NCI-H2081 (cell line): Measurements from ENCODE around the gene GSTO2.

Experiments used
- DNase-seq, 2 experiments: peaks; one replicate each; lab custom pipeline; 2025; lab: John Stamatoyannopoulos, UW

The GSTO2 gene

DNA sequence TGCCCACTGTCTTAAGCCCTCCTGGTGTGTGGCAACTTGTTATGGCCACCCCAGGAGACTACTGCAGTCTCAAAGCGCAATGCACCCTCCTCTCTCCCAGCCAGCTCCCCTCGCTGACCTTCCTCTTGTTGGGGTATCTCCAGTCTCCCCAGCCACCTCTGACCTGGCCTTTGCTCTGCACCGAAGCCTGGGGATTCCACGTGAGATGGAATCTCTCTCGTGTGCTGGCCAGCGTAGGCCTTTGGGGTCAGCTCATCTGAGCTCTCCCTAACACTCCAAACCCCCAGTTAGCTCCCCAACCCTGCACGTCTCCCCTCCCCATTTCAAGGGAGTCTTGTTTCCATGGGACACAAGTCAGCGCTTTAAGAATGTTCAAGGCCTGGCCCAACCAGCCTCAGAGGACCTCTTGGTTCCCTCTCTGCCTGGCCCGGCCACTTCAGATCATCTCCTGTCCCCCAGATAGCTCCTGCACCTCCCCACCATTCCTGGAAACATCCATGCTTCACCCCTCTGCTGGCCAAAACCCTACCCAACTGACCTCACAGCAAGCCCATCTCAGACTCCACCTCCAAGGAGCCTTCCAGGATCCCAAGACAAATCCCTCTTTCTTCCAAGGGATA lies 58.1 kb downstream of the GSTO2 start:
- no peak for DNase-seq

DNA sequence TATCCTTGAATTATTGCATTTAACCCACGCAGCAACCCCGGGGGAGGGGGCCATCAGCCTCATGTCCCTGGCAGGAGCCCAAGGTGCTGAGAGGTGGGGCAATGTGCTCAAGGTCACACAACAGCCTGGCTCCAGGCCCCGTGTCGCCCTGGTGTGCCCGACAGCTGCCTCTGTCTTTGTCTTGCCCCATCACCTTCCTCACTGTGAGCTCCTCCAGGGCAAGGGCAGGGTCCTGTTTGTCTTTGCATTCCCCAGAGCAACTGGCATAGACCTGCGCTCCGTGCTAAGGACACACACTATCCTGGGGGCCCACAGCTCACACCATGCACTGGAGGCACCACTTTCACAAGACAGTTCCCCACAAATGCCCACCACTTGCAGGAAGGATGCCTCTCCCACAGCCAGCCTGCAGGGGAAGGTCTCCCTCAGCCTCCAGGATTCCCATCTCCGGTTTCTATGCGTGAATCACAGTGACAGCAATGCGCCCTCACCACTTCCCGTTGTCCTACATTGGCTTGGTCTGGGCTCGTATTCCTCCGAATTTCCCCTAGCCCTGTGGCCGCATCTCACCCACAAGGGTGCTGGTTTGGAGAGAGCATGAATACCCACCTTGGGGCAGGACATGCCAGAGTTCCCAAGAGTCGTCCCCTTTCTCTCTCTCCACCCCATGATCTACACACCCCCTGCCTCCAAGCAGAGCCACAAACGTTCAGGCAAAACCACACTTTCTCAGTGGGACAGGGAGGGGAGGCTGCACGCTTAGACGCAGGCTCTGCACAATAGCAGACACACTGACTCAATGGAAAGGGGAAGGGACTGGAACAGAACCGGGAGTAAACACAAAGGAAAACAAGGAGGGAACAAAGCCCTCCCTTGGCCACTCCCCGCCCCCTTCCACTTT lies 59.0 kb downstream of the GSTO2 start:
- peak; percentile 42 to 49 for DNase-seq

DNA sequence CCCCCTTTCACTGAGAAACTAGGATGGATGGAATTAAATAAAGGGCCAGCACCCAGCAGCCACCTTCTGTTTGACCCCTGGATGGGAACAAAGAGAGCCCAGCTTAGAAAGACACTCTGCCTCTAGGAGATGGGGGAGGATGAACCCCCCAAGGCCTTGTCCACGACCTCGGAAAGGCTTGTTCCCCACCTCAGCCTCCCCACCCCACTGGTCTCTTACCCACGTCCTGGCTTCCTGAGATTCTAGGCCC lies 59.6 kb downstream of the GSTO2 start:
- no peak for DNase-seq

DNA sequence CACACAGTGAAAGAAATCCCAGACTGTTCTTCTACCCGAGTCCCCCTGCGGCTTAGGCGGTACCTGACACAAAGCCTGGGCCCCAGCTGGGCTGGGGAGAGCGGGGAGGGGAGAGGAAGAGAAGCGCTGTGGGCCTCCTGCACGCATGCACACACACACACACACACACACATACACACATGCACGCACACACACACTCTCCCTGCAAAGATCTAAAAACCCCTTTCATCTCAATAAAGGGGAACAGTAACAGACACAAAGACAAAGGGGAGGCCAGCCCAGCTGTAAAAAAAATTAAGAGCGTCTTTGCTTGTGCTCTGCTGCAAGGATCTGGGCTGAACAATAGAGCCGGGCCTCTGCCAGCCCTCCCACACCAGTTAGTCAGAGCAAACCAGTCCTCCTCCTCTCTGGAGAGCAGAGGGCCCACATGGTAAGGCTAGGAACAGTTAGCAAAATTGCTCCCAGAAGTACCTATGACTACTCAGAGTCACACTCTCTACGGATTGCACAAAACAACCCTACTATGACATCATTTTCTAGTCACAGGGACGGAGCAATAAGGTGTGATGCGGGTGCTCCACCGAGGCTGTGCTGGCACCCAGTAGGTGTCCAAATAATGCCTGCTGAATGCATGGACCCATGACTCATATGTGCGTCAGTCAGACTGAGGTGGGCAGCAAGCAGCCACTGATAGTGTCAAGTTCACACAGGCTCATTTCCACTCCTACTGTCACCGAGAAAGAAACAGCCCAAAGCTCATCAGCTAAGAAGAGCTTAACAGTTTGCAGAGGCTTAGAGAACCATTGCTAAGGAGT lies 60.1 kb downstream of the GSTO2 start:
- peak; percentile 62 to 79 for DNase-seq

DNA sequence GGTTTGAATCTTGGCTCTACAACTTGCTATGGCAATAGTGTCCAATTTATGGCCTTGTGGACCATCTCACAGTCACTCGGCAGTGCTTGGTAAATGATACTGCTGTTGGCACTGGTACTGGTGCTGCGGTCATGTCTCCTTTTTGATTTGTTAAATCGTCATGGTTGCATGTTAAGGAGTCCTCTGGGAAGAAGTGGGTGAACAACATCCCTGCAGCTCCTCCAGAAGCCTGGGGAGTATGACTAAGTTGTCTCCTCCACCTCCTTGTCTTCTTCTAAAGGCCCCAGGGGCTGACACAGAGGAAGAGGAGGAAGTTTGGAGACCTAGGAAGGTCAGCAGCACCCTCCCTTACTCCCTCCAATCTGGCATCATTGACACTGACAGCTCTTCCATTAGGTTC lies 60.8 kb downstream of the GSTO2 start:
- no peak for DNase-seq

DNA sequence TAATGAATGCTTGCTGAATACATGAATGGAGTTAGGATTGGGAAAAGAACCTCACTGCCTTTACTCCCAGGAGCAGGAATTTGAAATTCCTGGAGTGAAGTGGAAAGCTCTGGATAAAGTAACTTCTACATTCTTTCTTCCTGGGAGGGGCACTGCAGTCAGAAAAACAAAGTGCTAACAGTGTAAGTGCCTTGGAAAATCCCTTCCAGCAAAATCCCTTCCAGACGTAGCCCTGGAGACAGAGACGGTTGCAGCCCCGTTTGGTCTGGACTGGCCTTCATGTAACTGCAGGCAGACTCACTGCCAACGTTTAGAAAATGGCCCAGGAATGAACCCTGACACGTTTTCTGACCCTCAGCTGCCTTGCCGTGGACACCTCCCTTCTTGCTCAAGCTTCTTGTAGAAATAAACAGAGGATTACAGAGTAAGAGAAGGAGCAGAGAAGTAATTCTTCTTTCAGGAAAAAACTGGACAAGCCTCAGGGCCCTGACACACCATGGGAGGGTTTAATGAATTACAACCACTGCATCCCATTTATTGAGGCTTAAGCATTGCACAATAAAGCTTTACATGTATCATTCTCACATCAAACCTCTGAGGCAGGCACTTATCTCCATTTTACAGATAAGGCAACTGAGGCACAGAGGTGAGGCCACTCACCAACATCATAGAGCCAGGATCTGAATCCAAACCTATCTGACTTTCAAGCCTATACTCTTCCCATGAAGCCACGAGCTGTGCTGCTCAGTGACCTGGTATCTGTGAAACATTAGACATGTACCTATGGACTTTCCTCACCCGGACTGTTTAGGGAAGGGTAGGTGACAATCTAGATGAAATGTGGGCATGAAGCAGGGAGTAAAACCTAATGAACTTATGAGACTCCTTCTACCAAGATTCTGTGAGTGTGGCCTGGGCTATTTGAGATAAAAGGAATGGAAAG lies 61.5 kb downstream of the GSTO2 start:
- DNase-seq = no peak

DNA sequence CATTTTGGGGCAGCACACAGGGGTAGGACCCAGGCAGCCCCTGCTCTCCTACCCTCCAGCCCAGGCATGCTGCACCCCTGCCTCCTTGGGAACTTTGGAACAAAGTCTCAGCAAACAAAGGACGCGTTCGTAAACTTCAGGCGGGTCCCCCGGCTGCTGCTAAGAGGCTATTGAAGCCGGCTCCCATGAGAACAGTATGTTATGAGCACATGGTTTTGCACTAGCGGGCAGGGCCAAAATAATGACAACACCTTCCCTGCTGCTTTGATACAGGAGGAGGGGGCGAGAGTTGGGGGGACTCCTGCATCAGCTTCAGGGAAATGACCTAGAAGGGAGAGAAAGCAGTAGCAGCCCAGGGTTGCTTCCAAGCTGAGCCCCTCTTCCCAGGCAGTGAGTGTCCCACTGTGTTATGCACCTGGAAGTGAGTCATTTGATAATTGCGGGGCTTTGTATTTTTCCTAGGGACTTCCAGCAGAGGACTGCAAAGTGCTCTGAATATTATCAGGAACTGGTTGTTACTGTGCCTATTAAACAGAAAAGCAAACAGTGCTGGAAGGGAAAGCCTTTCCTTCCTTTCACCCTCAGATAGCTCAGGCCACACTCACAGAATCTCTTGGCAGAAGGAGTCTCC lies 62.3 kb downstream of the GSTO2 start:
- peak; percentile 83 to 93 for DNase-seq

DNA sequence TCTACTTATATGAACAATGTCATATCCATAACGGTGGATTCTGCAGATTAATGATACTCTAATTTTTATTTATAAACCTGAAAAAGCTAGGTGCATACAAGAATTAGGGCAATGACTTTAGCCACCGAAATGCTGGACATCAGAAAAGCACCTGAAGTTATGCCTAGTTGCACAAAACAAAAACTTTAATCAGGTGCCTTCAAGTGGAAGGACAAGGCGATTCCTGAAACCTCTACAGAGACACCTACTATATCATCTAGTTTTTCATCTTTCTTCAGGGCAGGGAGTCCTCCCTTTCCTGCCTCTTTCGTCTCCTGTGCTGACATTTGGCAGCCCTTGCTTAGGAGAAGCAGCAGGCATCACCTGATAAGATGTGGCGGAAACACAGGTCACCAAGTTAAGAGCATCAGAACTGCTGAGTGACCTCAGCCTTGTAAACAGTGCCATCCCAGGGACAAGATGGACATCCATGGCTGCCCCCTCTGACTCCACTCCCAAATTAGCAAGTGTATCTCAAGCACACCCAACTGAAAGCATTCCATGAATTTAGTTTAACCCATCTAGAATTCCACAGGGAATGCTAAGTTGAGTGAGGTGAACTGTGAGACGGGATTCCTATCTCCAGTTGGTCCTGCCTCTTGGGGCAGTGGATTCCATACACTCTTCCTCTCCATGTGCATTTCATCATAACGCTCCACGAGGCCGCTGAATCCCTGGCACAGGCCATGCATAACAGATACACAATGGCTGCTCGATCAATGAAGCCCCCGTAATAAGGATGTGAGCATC lies 63.5 kb downstream of the GSTO2 start:
- no peak for DNase-seq

DNA sequence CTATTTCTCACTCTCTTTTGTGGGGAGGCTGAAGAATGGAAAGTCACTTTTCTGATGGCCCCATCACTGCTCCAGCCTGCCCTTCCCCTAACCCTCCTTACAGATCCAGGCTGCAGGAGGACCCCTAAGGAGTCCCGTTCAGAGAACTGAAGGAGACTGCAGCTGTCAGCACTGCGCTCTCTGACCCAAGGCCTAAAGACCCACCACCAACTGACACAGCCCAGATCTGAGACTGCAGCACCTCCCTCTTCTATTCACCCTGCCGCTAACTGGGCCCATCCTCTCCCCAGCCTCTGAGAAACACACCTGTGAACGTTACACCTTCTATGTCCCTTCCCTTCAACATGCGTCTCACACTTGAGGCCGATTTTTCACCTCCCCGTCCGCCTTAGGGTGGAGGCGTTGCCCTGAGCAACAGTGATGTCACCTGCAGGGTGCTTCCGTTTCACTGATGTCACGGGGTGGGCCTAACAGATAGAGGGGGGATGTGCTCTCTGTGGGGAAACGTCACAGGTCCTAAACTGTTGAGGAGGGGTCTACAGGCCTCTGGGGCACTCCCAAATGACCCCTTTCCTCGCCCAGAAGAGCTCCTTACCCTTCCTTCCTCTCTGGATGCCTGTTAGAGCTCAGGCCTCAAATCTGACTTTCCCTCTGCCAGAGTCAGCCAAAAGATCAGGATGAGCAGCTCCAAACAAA lies 64.2 kb downstream of the GSTO2 start:
- DNase-seq = no peak

DNA sequence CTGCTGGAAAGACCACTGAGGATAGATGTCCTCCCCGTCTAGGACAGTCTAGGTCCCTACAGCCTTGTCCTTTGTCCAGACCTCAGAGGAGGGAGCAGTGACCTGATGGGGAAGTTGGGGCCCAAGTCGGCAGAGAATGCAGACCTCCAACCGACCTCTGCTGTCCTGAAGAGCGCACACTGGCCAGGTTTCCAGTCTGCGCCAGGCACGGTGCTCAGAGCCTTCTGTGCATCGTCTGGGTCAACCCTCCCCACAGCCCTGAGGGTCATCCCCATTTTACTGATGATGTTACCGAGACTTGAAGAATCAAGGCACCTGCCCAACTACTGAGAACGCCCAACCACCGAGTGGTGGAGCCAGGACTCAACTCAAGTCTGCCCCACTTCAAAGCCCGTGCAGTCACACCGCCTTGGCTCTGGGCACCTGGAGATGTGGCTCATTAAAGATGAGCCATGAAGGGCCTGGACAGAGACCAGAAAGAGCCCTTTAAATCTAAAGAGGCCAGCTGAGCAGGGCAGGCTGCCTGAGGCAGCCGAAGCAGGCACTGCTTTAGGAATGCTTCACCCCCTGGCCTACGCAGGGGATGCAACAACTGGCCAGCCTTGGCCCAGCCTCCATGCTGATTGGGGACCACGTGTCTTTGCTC lies 64.9 kb downstream of the GSTO2 start:
- no peak for DNase-seq

DNA sequence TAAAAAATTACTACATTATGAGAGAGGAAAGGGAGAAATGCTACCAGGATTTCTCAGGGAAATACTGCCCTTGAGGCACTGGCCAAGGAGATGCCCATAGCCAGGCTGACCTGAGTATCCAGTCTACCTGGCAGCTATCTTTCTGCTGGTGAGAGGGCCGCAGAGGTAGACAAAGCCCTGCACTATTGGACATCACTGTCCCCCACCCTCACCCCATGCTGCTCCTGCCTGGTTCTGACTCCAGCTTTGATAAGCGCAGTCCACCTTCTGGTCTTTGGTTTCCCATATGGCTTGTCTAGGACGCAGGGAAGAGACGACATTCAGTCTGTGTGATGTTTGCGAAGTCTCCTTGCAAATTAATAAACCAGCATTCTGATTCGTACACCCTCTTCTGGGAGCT lies 65.6 kb downstream of the GSTO2 start:
- no peak for DNase-seq

DNA sequence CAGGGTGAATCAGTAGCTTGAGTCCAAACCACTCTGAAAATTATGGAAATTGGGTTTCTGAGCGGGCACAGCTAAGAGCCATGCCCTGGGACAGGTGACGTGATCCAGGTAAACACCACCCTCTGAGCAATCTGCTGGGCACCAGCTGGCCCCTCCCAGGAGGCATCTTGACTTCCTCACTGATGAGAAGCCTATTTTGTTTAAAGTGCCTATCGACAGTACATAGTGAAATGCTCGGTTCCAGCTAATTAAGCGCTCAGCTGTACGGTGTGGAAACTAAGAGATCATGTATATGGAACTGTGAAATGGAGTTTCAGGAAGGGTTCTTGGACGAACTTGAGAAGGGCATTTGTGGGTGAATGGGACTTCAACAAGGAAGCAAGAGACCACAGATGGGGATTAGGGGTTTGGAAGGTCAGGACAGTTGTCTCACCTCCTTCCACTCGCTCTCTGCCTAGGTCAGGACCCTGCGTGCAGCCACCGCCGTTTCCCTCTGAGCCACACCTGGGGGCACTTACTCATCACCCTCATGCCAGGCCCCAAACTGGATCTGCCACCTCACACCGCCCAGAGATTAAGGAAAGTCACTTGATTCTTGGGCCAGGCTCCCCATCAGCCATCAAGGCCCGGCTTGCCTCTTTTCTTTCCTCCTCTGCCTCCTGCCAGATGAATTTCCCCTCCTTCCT lies 66.1 kb downstream of the GSTO2 start:
- DNase-seq = peak; percentile 54 to 70

DNA sequence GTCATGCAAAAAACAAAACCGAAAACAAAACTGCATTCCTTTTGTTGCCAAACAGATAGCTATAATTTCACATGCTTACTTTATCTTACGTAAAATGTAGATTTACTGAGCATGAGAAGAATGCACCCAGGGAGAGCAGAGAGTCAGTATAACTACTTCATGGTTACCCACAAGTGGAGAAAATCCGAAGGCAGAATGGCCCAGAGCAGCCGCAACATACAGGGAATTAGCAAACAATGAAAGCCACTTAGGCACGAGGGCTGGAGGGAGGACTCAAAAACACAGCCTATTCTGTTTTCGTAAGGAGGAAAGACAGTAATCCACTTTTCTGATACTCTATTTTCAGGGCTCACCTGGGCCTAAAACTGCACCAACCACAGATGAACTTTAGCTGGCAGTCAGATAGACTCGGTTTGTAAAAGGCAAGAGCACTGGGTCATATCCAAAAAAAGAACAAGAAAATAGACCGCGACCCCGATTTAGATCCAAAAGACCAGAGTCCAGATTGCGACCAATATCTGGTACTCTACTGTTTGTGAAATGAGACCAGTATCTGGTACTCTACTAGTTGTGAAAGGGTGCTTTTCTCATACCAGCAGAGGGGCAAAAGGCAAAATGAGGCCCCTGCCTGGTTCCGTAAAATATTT lies 68.0 kb downstream of the GSTO2 start:
- no peak for DNase-seq

DNA sequence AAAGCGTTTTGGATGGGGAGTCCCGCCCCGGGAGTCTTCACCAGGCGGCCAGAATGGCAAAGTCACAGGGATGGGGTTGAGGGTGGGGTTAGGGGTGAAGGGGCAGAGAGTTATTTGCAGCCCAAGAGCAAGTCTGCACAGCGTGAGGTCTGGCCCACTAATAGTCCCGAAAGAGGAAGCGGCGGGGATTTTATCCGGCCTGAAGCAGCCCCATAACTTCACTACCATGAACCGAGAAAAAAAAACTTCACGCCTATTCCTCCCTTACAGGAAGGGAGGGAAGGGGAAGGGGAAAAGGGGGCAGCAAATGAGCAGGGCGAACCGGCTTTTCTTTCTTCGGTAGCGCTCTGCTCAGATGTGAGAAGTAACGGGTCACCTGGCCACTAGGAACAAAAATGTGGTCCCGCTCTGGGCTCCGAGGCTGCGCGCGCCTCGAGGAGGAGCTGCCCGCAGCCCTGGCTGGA lies 68.6 kb downstream of the GSTO2 start:
- no peak for DNase-seq

DNA sequence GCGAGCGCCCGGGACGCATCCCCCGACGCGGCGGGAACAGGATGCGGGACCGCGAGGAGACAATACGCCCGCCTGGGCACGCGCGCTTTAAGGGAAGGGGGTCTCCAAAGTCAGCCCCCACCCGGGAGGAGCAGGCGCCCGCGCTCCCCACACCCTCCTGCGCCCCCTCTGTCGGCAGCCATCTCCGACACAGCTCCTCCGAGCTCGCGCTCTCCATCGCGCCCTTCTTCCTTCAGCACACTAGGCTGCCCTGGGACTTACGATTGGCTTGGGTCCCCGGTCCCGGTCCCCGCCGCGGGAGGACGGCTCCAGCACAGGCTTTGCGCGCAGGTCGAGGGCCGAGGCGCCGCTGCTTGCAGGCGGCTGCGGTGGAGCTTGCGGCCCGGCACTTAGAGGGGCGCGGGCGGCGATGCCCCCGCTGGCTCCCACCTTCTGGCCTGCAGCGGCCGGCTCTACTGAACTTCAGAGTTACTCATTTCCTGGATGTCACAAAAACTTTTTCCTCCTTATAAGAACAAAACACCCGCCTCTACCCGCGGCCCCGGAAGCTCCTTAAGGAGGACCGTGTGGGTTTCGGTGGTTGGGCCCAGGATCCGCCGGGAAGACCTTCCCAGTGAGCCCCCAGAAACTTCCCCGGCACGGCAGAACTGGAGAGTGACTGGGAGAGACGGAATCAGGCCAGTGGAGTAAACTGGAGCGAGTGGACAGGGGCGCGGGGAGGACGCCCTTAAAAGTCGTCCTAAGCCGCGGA lies 69.2 kb downstream of the GSTO2 start, which contains the start of gene ITPRIP:
ITPRIP (minus strand) TSS at position 481 of the 751 bp plus-strand sequence. CDS start 22,414 bp downstream, outside the sequence.
- peak in 1 of 2 experiments; percentile 39 for DNase-seq

DNA sequence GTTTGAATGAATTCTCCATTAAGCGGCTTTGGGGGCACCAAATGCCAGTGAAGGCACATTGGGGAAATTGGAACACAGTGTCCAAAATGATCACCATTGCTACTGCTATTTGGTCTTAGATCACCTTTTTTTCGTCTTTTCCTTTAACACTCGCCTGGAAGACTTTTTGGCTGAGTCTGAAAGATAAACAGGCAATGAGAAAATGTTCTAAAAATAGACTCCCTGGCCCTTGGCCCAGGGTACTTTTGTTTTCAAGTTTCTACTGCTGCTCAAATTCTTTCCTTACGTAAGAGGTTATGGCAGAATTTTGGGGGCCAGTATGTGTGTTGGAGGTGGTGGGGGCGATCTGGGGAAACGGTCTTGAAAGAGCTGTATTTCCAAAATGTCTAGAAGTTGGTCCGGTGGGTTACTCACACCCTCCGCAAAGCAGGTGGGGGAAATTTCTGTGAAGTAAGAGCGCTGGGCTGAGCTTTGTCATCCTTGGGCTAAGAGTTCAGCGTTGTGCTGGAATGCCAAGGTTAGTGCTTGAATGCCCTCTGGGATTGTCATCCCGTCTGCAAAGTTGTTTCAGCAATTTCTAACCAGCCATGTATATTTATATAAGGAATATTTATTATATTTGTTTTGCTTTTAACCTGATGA lies 70.6 kb downstream of the GSTO2 start:
- no peak for DNase-seq

DNA sequence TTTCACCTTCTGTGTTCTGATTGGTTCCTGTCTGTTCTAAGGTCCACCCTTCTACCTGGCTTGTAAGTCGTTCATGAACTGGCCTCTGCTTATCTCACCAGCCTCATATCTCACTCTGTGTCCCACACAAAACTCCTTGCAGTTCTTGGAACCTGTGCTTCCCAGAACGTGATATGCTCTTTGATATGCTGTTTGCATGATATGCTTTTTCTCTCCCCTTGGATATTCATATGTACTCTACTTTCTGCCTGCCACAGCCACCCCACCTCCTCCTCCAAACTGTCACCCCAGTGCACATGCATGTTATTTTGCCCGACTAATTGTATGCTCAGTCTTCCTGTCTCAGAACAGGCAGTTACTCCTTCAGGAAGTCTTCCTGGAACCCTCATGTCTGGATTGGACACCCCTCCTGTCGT lies 71.1 kb downstream of the GSTO2 start:
- no peak for DNase-seq
